ENCODE measurements around the gene PERCC1.

- TF ChIP-seq CTCF (IDR thresholded peaks at IDR 0.05) = no peak
- no peak for TF ChIP-seq POLR2A (IDR thresholded peaks at IDR 0.05)
These were observed 12.6 kb downstream of the PERCC1 start for GRCh38 chr16:1443403-1443973.
